ENCODE results near the gene SMCO3.

GRCh38 chr12:14774074-14774905 lies 39.7 kb downstream of the SMCO3 start:
- TF ChIP-seq GLIS3 (CRISPR knock-in tag; IDR thresholded peaks at IDR 0.05) = no peak
- no peak for TF ChIP-seq CSRNP3 (CRISPR knock-in tag; IDR thresholded peaks at IDR 0.05)
- no peak for TF ChIP-seq TSHZ2 (CRISPR knock-in tag; IDR thresholded peaks at IDR 0.05)
- TF ChIP-seq CREB5 (CRISPR knock-in tag; IDR thresholded peaks at IDR 0.05; ENCODE audit: low read depth) = no peak
- no peak for TF ChIP-seq ZFP3 (CRISPR knock-in tag; IDR thresholded peaks at IDR 0.05)
- no peak for TF ChIP-seq CSDC2 (CRISPR knock-in tag; IDR thresholded peaks at IDR 0.05)
- no peak for TF ChIP-seq PATZ1 (CRISPR knock-in tag; IDR thresholded peaks at IDR 0.05; ENCODE audit: borderline replicate concordance)
